Keratinocyte (primary cell): ENCODE data around the gene SLC22A31.

Source experiments
- EZH2 ChIP-seq: IDR thresholded peaks from one replicate; pipeline ENCODE4 v1.6.1; 2012; ENCODE audit warnings: inconsistent platforms, mild to moderate bottlenecking, low read length, moderate library complexity
- TF ChIP-seq, protein P1 (sequence below), 3 experiments: IDR thresholded peaks in 1 of 3; conservative IDR thresholded peaks in 1 of 3; optimal IDR thresholded peaks in 1 of 3; 2 replicates in 2 of 3; 3 replicates in 1 of 3; pipeline versions ENCODE3 to v1.5.1; 2011; ENCODE audit warnings: low read length in 3 of 3, mild to moderate bottlenecking in 3 of 3, moderate library complexity in 2 of 3, control low read depth in 1 of 3, inconsistent platforms in 1 of 3; ENCODE audit not compliant: insufficient read depth in 2 of 3; ENCODE audit errors: extremely low read depth in 1 of 3

DNA sequence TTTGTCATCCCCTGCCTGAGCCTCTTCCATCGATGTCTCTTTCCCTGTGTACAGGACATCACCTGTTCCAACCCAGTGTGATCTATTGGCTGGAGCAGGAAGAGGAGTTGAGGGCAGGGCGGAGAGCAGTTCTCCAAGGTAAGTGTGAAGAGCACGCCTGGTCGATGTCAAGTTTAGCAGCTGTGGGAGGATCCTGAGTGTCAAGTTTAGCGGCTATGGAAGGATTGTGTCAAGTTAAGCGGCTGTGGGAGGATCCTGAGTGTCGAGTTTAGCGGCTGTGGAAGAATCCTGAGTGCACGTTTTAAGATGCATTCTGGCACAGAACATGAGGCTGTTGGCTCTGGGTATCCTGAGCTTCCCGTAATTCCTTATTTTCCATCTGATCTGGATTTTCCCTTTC, 24.3 kb upstream of the SLC22A31 start:
- TF ChIP-seq, protein P1, sequence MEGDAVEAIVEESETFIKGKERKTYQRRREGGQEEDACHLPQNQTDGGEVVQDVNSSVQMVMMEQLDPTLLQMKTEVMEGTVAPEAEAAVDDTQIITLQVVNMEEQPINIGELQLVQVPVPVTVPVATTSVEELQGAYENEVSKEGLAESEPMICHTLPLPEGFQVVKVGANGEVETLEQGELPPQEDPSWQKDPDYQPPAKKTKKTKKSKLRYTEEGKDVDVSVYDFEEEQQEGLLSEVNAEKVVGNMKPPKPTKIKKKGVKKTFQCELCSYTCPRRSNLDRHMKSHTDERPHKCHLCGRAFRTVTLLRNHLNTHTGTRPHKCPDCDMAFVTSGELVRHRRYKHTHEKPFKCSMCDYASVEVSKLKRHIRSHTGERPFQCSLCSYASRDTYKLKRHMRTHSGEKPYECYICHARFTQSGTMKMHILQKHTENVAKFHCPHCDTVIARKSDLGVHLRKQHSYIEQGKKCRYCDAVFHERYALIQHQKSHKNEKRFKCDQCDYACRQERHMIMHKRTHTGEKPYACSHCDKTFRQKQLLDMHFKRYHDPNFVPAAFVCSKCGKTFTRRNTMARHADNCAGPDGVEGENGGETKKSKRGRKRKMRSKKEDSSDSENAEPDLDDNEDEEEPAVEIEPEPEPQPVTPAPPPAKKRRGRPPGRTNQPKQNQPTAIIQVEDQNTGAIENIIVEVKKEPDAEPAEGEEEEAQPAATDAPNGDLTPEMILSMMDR (optimal IDR thresholded peaks at IDR 0.05 in 1 of 3, IDR thresholded peaks at IDR 0.05 in 1 of 3, conservative IDR thresholded peaks at IDR 0.05 in 1 of 3; ENCODE audit: extremely low read depth in 1 of 3, insufficient read depth in 2 of 3, low read length in 3 of 3), result no peak
- TF ChIP-seq EZH2, result no peak
